ENCODE data around the gene MRPS9.

- TF ChIP-seq POLR2A (IDR thresholded peaks at IDR 0.05; ENCODE audit: borderline replicate concordance, extremely low read depth, insufficient read depth, insufficient read length): no peak
- TF ChIP-seq ZBTB33 (IDR thresholded peaks at IDR 0.05; ENCODE audit: extremely low read depth, insufficient replicate concordance, low read length): no peak
- TF ChIP-seq ZNF274 (IDR thresholded peaks at IDR 0.05; ENCODE audit: low read depth, low read length): no peak
- no peak for TF ChIP-seq EZH2 (IDR thresholded peaks at IDR 0.05)
- no peak for TF ChIP-seq SP1 (IDR thresholded peaks at IDR 0.05; ENCODE audit: low read depth)
- no peak for TF ChIP-seq MAX (IDR thresholded peaks at IDR 0.05)
- TF ChIP-seq CTCF (IDR thresholded peaks at IDR 0.05 in 2 of 3, conservative IDR thresholded peaks at IDR 0.05 in 1 of 3; ENCODE audit: borderline replicate concordance in 1 of 3, insufficient read depth in 1 of 3, low read depth in 2 of 3, low read length in 2 of 3): no peak
- no peak for TF ChIP-seq JUND (IDR thresholded peaks at IDR 0.05)
- TF ChIP-seq FOSL1 (IDR thresholded peaks at IDR 0.05; ENCODE audit: low read depth): no peak
- TF ChIP-seq POLR2AphosphoS5 (IDR thresholded peaks at IDR 0.05; ENCODE audit: low read depth, low read length): no peak
- no peak for TF ChIP-seq RAD21 (IDR thresholded peaks at IDR 0.05; ENCODE audit: low read depth)
Measured at GRCh38 chr2:105076121-105076520, 38.3 kb downstream of the MRPS9 start.
